OCI-LY1 (cell line): ENCODE data around the gene PIK3IP1.

Experiments used
- CTCF ChIP-seq: fragments of 200-600 bp; sonication (generic), shearing (Covaris generic); IDR thresholded peaks from 2 replicates; pipeline ENCODE4 v1.5.1; 2017; ENCODE audit warnings: mild to moderate bottlenecking, antibody characterized with exemption, low read length, moderate library complexity, mixed read lengths
- EZH2 ChIP-seq: fragments of 200-600 bp; sonication (generic), shearing (Covaris generic); IDR thresholded peaks from 2 replicates; pipeline ENCODE4 v1.8.0; 2017; ENCODE audit warnings: borderline replicate concordance, mixed run types, mild to moderate bottlenecking, antibody characterized with exemption, low read length, moderate library complexity, mixed read lengths

GRCh38 chr22:31327806-31328543, 35.7 kb upstream of the PIK3IP1 start:
- TF ChIP-seq CTCF (no peak), EZH2 (no peak)
